SU-DHL-6 (cell line): ENCODE data around the gene IL1RL1.

Source experiments
- CTCF ChIP-seq: fragments of 200-600 bp; sonication (generic); IDR thresholded peaks from one replicate; pipeline ENCODE4 v1.5.1; 2017; ENCODE audit warnings: antibody characterized with exemption, mild to moderate bottlenecking, low read length, moderate library complexity; ENCODE audit not compliant: insufficient read depth, poor library complexity, severe bottlenecking
- EZH2phosphoT487 ChIP-seq: fragments of 200-600 bp; sonication (generic), shearing (Covaris generic); conservative IDR thresholded peaks from 2 replicates; pipeline ENCODE4 v1.6.1; 2018; ENCODE audit warnings: mild to moderate bottlenecking, antibody characterized with exemption, low read length, moderate library complexity, mixed read lengths

- TF ChIP-seq CTCF (no peak), EZH2phosphoT487 (no peak)
These were observed 1.7 kb downstream of the IL1RL1 start for GRCh38 chr2:102313025-102313424.
